RWPE1 (cell line): ENCODE measurements around the gene LMX1A.

ENCODE experiments used
- CTCF ChIA-PET: fragments of 350-600 bp; sonication (Branson Sonifier 250); formaldehyde crosslinking; extraction: SDS; loops from one replicate; lab custom pipeline; 2021; lab: Yijun Ruan, JAX
- POLR2A ChIA-PET: fragments of 400-600 bp; formaldehyde crosslinking; extraction: SDS; loops from one replicate; lab custom pipeline; 2020; ENCODE audit warnings: antibody characterized with exemption; ENCODE audit not compliant: low non-redundant PET; lab: Yijun Ruan, JAX
- DNase-seq: peaks from one replicate; pipeline ENCODE4 v3.0.0; 2012; ENCODE audit warnings: low spot score
- H3K27ac ChIP-seq: fragments of 450-650 bp; 2 replicates; pipeline ENCODE4 v1.5.1; 2017
- TF ChIP-seq, protein P1 (sequence below): fragments of 450-650 bp; conservative IDR thresholded peaks from 2 replicates; pipeline ENCODE4 v1.5.1; 2017; ENCODE audit warnings: low read depth, mild to moderate bottlenecking

LMX1A gene

DNA sequence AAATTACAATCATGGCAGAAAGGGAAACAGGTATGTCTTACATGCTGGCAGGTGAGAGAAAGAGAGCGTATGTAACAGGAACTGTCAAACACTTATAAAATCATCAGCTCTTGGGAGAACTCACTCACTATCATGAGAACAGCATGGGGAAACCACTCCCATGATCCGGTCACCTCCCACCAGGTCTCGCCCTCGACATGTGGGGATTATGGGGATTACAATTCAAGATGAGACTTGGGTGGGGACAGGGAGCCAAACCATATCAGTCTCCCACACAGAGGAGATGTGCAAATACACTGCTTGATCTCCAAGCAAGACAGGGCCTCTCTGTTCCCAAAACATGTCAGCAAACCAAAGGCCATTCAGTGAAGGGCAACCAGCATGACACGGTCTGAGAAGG is 27.4 kb downstream of the LMX1A start:
- ChIA-PET POLR2A (no interaction called here), CTCF (no interaction called here)
- no peak overlapping the region for H3K27ac ChIP-seq
- TF ChIP-seq, protein P1, sequence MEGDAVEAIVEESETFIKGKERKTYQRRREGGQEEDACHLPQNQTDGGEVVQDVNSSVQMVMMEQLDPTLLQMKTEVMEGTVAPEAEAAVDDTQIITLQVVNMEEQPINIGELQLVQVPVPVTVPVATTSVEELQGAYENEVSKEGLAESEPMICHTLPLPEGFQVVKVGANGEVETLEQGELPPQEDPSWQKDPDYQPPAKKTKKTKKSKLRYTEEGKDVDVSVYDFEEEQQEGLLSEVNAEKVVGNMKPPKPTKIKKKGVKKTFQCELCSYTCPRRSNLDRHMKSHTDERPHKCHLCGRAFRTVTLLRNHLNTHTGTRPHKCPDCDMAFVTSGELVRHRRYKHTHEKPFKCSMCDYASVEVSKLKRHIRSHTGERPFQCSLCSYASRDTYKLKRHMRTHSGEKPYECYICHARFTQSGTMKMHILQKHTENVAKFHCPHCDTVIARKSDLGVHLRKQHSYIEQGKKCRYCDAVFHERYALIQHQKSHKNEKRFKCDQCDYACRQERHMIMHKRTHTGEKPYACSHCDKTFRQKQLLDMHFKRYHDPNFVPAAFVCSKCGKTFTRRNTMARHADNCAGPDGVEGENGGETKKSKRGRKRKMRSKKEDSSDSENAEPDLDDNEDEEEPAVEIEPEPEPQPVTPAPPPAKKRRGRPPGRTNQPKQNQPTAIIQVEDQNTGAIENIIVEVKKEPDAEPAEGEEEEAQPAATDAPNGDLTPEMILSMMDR: no peak
- no peak for DNase-seq

DNA sequence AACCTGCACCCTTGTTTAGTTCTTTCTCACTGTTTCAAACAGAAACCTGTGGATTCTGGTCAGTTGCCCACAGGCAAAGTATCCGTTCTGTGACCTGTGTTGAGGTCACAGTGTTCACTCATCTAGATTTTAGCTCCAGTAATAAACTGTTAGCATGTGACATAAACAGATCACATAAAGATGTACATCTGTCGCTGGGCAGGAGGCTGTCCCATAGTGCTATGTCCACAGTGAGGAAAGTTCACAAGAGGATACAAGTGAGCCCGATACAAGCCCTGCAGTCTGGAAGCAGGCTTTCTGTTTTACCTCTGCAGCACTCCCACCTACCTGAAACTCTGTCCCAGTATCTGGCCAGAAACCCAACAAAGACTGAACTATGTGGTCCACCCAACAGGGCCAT is 28.4 kb downstream of the LMX1A start:
- CTCF ChIA-PET: no interaction called here
- no peak overlapping the region for H3K27ac ChIP-seq
- POLR2A ChIA-PET: no interaction called here
- DNase-seq: no peak
- TF ChIP-seq, protein P1: no peak

DNA sequence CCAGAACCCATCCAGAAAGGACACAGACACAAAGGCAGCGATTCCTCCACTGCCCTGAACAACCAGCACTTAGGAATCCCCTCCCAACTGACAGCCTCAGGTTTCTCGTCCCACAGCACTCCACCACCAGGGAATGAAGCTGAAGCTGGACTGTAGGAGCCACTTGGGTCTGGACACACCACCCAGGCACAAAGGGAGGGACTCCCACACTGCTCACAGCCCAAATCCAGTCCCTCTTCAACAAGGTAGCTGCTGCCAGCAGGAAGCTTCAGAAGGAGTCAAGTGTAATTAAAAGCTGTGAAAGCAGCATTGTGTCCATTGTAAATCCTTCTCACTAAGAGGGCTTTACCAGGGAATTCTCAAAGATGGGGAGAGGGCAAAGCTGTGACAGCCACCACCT is 29.0 kb downstream of the LMX1A start:
- TF ChIP-seq, protein P1: no peak
- POLR2A ChIA-PET: no interaction called here
- no peak for DNase-seq
- CTCF ChIA-PET: interaction anchor here (0.7 kb wide), 2 partner anchors 9 to 58 kb away, joined by 3 to 4 read pairs; no protein-coding TSS in a partner anchor
- no peak overlapping the region for H3K27ac ChIP-seq

DNA sequence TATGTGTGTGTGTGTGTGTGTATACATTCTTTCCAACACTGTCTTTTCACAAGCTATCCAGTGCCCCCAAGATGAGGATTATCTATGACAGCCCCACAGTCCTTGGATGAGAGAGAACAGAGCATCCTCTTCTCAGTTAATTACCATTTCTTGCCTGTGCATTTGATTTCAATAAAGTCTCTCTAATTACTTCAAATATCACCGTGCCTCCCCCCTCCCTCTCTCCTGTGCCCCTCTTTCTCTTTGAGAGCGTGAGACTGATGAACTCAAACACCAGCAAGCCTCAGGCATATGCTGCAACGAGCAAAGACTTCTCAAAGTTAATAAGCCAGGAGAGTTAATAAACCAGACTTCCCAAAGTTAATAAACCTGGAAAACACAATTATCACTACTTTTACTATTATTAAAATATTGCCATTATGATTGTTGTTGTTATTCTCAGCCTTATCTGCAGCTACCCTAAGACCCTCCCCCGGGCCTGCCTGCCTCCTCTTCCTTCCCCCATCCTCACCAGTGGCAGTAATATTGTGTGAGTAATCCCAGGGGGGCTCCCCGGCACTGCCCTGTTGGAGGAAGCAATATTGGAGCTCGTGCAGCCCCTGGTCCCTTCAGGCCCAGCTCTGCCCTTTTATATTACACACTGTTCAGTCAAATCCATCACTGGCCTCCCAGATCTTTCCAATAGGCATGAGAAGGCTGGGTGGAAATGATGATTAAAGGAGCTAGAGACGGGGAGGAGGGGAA is 30.9 kb downstream of the LMX1A start:
- TF ChIP-seq, protein P1: no peak
- no peak overlapping the region for H3K27ac ChIP-seq
- CTCF ChIA-PET: interaction anchor here (1.1 kb wide), 1 partner anchor 180 kb away, joined by 3 read pairs; no protein-coding TSS in a partner anchor
- DNase-seq: no peak
- POLR2A ChIA-PET: no interaction called here

DNA sequence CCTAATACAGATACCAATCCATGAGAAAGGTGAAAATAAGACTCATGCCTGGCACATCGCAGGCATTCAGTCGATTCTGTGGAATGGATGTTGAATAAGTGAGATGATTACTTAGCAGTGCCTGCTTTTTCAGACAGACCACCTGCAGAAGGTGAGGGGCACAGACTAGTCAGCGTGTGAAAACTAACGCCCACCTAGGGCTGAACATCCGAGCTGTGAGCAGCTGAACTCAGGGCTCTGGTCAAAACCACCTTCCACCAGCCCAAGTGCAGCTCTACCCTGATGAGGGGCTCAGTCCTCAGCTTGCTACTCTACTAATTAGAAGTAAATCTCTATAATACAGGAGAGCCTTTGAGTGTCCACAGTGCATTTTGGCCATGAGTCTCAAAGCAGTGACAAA is 32.5 kb downstream of the LMX1A start:
- TF ChIP-seq, protein P1: no peak
- CTCF ChIA-PET: no interaction called here
- no peak overlapping the region for H3K27ac ChIP-seq
- POLR2A ChIA-PET: no interaction called here
- DNase-seq: no peak

DNA sequence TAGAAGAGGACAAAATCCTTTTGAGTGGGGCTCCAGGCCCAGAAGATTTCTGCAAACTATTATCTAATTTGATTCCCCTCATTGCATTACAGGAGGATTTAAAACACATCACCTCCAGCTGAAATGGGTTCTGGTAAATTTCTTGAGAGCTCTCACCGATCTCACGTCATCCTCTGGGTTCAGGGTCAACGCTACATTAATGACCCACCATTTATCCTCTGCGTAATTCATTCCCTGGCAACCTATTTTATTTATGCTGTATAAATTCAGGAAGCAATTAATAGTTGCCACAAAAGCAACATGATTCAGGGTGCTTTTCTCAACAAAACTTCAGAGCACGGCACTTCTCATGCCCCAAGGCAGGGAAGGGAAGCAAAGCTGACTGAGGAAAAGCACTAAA is 38.9 kb downstream of the LMX1A start:
- DNase-seq: no peak
- POLR2A ChIA-PET: no interaction called here
- H3K27ac ChIP-seq: no peak overlapping the region
- TF ChIP-seq, protein P1: no peak
- CTCF ChIA-PET: no interaction called here
